H4 (cell line): ENCODE results near the gene RTL3. TPM values are rescaled to one million over a fixed set of nuclear protein-coding genes. Genes with fewer than 3 reads are reported as not detected.
"Not testable (repeated sequence)": the region's sequence is repeated elsewhere in the genome, so short reads cannot be mapped to it uniquely, and the experiment has no call there.

Source experiments
- DNase-seq: peaks from one replicate; pipeline ENCODE4 v3.0.0-alpha.2; 2015; ENCODE audit warnings: low spot score
- total RNA-seq: library from RNA; depleted of rRNA; stranded (reverse); fragments of >200 nt; shearing (Covaris generic); gene quantifications from 2 replicates; pipeline ENCODE4 v1.2.3, GENCODE V29; 2014; rRNA removed

RTL3 gene, protein sequence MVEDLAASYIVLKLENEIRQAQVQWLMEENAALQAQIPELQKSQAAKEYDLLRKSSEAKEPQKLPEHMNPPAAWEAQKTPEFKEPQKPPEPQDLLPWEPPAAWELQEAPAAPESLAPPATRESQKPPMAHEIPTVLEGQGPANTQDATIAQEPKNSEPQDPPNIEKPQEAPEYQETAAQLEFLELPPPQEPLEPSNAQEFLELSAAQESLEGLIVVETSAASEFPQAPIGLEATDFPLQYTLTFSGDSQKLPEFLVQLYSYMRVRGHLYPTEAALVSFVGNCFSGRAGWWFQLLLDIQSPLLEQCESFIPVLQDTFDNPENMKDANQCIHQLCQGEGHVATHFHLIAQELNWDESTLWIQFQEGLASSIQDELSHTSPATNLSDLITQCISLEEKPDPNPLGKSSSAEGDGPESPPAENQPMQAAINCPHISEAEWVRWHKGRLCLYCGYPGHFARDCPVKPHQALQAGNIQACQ
- not detected in 2 replicates for total RNA-seq

DNA sequence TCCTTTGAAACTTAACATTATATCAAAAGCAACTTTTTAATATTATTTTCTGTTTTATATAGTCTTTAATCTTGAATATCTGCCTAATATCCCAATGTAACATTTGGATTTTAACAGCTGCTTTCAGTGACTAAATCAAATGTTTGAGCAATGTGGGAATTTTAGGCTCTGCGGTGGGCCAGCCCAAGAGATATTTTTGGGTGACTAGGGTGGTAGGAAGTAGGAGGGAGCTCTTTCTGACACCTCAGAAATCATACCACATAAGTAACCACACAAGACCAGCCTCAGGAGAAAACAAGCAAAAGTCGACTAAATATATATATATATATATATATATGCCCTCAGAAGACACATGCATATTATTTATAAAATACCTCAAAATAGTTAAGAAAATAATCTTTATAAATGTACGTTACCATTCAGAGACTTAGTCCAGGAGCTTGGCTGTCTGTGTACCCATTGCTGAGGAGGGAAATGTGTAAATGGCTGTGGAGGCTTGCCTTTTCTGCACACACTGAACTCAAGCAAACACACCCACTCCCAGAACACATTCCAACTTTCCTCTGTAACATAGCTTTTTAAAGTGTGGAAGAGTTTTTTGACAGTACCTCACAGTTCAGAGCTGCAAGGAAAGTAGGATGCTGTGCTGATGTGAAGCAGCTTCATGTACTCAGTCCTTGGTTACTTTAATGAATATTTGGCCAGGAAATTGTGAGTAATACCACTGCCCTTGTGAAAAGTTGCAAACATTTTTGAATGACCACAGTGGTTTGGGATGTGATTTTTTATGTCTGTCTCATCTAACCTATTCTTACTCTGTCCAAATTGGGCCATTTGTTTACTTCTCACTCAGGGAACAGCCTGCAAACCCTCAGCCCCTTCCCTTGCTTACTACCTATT is at the start of gene RTL3:
RTL3 (minus strand) TSS at position 484 of the 900 bp plus-strand sequence. CDS start 908 bp downstream, outside the sequence.
- DNase-seq: peak; percentile 24

DNA sequence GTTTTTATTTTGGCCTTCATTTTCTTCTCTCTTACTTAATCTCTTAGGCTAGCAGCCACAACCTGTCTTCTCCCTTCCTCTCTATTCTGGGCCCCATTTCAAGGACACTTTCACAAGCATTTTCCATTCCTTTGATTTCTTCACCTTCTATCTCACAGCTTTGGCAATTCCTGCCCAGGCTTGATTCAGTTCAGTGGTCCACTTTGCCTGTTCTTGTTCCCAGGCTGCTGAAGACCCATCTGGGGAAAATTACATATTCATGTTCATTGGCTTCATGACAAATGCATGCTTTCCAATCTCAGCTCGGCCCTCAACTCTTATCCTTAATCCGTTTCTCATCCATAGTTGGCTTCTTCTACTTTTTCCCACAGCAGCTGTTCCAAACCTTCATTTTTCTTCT is 49.7 kb upstream of the RTL3 start:
- DNase-seq: no peak

DNA sequence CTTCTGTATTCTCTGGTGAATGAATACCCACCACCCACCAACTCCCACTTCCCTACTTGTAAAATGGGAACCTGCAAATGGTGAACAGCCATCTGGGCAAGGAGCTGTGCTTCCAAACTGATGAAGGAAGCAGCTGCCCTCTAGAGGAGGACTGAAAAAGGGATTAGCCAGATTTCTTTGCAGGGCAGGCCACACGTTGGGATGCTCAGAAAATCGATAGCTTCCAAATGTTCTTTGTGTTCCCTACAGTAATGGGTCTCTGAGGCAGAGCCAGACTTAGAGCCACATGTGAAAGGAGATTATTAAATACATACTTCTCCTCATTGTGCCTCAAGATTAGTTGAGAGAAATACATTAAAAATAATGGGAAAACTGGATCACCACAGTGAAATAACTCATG is 49.1 kb upstream of the RTL3 start:
- no peak for DNase-seq

DNA sequence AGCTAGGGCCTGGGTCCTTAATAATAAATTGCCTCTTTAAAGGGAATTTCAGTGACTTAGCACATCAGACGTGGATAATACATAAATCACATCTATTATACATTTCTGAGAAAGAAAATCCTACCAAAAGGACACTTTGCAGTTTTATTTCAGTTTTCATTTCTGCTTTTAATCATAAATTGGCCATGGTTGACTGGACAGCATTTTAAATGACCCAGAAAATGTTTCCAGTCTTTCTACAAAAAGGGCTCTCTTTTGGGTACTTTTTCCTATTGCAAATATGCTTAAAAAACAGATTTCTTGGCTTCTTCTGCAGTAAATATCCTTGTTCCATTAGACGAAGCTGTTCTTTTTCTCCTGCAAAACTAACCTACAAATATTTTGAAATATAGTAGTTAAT is 46.9 kb upstream of the RTL3 start:
- DNase-seq: no peak

DNA sequence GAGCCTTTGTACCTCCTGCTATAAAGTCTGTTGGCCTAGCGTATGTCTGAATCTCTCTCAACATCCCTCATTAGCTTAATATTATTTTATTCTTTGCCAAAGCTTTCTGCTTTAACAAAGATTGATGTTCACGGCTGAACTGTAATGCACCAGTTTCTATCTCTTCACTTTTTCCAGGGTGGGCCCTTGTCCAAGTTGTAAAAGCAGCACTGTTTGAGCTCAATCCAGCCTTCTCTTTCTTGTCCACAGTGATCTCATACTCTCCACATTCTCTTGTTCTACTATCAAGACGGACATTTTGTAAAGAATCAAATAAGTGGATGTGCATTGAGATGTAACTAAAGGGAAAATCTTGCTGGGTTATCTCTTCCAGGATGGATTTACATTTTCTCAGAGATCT is 34.4 kb upstream of the RTL3 start:
- DNase-seq: no peak

DNA sequence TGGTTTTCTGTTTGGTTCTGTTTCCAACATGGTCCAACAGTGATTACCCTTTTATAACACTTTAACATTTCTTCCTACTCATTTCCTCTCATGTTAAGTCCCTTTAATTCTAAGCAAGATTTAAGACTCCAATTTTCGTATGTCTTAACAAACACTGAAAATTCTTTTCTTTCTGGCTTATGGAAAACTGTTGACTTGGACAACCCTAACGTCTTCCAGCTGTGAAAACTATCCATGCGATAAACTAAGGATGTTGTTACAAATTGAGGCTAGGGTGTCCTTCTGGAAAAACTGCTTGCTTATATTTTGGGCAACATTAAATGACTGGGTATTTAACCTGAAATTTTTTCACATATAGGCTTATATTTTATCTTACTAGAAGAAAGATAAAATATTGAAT is 33.9 kb upstream of the RTL3 start:
- DNase-seq: no peak

DNA sequence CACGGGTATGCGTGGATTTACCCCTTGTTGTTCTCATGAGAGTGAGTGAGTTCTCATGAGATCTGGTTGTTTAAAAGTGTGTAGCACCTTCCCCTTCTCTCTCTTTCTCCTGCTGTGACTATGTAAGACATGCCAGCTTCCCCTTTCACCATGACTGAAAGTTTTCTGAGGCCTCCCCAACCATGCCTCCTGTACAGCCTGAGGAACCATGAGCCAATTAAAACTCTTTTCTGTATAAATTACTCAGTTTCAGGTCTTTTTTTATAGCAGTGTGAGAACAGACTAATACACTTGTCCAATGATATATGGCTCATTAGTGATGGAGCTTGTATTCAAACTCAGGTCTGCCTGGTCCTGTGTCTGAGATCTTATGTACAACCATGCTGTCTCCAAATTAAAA is 28.5 kb upstream of the RTL3 start:
- no peak for DNase-seq

DNA sequence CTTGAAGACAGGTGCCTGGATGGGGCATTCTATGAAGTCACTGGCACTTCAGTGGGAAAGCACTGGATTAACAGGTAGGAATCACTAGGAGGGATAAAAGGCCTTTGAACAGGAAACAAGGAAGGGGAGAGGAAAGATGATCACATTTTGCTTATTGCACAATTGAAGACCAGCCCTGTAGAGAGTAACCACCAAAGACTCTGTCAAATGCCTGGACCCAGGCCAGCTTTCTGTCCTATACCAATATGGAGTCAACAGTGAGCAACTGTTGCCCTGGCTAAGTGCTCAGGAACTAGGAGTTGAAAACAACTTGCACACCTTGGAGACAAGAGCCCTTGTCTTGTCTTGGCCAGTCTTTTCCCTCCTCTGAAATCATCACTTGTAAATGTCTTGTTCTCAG is 14.1 kb upstream of the RTL3 start:
- DNase-seq: no peak

DNA sequence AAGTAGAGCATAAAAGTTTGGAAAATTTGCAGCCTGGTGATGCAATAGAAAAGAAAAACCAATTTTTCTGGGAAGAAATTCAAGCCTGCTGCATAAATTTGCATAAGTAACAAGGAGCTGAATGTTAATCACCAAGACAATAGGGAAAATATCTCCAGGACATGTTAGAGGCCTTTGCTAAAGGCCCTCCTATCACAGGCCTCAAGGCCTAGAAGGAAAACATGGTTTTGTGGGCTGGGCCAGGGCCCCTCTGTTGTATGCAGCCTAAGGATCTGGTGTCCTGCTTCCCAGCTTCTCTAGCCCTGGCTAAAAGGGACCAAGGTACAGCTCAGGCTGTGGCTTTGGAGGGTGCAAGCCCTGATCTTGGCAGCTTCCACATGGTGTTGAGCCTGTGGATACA is 6.2 kb upstream of the RTL3 start:
- DNase-seq: no peak

DNA sequence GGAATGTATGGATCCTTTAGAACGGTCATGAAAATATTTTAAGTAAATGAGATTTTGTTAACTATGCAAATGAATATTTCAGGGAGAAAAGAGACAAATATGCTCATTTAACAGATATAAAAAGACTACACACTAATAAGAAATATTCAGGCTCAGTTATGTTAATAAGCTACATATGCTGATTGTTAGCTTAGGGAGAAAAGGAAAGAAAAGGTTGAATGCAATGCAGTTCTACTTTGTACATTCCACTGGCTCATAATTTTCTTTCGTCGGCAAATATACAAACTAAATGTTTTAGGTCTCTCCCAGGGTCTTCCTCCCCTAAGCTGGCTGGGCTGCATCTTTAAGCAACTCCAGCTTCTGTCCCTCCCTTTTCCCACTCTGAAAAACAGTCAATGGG is 2.7 kb upstream of the RTL3 start:
- DNase-seq: no peak

DNA sequence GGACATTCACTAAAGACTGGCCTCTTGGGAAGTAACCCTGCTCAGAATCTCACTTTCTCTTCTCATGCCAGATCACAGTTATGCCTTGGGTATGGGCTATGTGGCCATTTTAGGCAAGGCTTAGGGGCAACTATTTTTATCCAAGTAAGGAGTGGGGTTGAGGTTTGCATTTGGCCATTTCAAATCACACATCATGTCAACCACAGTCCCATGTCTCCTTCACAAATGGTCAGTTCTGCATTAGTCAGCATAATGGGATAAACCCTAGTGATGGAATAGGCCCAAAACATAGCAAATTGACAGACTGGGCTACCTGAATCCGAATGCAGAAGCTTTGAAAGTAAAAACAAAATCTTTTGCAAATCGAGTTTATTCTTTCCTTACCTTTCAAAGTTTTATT is 827 bp upstream of the RTL3 start:
- DNase-seq: no peak

DNA sequence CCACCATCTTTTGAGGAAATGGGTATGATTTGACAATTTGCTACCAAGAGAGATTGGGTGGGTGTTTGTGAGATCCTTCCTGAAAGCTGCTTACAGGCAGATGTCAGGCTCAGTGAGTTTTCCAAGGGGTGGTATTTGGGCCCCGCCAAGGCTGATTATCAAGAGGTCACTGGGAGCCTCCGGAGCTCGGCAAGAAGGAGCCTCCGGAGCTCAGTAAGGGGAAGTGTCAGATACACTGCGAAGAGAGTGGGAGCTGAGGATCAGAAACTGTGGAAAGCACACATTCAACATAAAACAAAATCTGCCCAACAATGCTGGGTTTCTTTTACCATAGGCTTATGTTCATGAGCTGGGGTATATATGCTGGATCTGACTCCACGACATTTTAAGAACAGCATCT is 714 bp downstream of the RTL3 start:
- DNase-seq: no peak

DNA sequence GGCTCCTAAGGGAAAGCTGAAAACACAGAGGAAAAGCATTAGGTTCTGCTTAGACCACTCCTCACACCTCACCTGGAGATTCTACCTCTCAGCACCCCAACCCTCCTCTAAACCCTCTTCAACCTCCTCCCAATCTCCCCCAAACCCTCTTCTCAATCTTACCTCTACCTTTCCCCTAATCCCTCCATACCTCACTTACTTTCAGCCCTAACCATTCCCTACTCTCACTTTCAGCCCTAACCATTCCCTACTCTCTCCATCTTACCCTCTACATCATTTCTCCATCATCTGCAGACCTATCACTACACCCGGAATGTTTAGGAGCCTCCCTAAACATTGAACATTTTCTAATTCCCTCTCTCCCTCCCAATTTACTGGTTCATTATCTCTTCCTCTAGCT is 3.5 kb downstream of the RTL3 start:
- DNase-seq: no peak

DNA sequence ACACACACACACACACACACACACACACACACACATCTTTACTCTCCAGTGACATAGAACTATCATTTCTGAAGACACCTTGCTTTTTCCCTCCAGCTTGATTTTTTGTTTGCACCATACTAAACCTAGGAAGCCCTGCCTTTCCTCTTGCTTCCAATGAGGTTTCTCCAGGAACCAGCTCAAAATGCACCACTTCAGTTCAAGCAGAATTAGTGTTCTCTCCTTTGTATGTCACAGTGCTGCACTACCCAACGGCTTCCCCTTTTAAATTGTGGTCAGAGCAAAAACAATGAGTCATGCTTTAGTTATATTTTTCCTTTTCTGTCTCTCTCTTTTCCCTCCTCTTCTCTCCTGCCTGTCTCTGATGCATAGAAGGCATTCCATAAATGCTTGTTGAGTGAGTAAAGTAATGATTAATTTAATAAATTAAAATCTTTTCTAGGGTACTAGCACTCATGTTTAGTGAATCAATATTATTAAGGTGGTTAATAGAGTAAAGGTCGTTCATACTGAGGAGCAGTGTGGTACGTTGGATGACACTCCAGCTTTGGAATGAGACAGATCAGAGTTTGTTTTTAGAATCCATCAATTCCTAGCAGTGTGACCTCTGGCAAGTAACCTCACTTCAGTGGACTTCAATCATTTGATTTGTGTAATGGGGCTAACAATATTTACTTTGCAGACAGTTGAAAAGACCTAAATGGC is 5.9 kb downstream of the RTL3 start:
- DNase-seq: peak; percentile 68

DNA sequence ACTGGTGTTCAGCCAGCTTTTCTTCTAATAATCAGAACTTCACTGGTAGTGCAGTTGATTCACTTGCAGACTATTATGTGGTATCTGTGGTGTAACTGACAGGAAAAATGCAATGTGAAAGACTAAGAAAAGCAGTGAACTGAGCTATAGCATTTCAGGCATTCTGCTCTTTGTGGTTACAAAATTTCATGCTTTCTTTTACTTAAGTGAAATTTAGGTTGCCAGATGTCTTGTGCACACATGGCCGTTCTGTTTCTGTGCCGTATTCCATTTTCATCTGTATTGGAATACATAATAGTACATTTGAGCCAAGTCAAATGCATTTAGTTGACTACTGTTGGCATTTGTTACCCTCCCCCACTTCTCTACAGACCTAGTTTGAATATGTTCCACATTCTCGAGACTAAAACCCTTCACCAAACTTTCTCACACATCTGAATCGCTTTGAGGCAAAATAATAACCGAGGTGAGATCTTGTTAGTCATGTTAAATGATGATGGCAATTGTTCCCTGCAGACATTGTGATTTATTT is 8.2 kb downstream of the RTL3 start:
- DNase-seq: peak; percentile 43

DNA sequence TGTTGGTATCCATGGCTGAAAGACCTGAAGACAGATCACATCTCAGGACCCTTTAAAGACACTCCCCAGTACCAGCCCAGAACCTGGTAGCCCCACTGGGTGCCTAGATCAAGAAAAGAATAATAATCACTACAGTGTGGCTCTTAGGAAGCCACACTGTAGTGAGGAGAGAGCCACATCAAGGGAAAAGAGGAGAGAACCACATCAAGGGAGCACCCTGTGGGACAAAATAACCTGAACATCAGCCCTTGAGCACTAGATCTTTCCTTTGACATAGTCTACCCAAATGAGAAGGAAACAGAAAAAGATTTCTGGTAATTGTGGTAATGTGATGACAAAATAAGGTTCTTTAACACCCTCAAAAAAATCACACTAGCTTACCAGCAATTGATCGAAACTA is 15.3 kb downstream of the RTL3 start:
- DNase-seq: no peak

DNA sequence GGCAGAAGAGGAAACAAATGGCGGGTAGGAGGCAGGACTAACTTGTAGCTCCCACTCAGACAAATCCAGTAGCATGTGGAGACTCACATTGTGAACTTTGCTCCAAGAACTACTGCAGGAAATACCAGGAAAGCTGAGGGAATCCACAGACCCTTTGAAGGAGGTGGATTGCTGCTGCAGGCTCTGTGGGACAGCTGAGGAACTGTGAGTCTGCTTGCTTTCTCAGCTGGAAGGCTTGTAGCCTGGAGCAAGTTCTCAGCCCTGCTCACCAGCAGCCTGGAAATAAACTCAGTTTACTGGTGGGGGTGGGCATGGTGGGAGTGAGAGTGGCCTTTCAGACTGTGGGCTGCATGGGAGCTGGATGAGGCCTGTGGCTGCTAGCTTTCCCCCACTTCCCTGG is 16.0 kb downstream of the RTL3 start:
- DNase-seq: no peak

DNA sequence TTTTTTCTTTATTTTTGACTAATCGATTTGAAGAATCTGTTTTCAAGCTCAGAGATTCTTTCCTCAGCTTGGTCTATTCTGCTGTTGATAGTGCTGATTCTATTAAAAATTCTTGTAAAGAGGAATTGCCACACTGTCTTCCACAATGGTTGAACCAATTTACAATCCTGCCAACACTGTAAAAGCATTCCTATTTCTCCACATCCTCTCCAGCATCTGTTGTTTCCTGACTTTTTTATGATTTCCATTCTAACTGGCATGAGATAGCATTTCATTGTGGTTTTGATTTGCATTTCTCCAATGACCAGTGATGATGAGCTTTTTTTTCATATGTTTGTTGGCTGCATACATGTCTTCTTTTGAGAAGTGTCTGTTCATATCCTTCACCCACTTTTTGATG is 23.0 kb downstream of the RTL3 start:
- DNase-seq: not testable (repeated sequence)

DNA sequence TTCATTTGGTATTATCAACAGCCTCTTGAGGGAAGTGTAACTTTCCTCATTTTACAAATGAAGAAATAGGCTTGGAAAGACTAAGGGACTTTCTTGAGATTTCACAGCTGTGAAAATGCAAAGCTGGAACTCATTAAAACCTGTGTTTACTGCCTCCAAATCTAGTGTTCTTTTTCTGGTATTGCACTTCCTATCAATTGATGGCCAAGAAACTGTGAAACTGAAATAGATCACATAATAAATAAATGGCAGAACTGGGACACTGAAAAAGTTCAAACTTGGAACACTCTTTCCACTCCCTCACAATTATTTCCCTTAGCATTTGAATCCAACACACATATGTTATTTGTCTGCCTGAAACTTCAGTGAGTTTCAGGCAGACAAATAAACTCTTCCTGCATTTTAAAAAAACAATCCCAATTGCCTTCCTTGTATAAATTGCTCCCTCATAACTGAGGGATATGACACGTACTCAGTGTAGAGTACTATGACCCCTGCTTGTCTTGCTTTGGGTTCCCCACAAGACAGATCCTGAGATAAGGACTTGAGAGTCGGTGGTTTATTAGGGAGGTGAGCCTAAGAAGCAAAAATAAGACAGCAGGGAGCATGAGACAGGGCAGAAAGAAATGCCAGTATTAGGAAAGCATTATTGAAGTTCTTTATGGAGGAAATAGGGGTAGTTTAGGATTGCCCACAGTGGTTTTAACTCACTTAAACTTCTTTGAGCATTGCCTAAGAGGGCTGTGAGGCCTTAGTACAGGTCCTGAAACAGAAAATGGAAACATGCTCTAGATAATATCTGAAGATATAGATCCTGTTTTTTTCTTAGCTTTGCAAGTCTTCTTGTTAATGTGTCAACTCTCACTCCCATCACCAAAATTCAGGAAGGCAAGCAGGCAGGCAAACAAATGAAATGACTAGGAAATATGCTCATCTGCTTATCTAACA is 33.9 kb downstream of the RTL3 start:
- DNase-seq: no peak

DNA sequence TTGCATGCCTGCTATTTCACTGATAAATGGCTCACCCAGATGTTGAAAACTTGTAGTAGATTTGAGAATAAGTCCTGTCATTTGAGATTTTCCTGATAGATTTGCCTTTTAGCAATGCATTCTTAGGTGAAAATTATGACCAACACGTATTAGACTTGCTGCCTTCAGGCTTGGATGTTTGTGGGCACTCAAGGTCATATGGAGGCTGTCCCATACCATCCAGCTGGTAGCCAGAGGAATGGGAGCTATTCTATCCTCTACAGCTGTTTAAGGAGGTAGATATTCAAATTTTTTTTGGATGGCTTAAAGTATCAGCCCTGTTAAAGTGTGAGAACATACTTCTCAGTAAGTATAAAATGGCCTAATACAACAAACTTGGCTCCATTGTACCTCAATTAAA is 34.7 kb downstream of the RTL3 start:
- no peak for DNase-seq

DNA sequence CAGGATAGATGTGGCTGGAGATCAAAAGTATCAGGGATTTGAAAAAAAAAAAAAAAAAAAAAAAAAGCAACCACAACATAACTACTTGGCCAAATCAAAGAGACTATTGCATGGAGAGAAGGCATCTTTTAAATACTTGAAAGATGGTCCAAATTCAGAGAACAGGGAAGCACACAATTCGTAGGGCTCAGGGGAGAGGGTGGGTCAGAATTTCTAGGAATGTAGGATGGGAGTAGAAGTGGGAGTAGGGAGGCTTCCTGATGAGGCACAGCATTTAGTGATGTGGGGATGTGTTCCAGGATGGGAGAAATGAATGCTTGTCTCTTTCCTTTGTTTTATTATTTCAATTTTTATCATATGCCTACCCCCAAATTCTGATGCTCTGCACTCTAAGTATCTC is 36.3 kb downstream of the RTL3 start:
- DNase-seq: no peak
